Mucosa of descending colon (tissue), 3 donors: ENCODE measurements around the gene PNLIPRP2. TPM values are rescaled to one million over a fixed set of nuclear protein-coding genes. Genes with fewer than 3 reads are reported as not detected.

Experiments
- ATAC-seq: fragments of 200-7000 bp; cut with Tn5 transposase; one replicate; pipeline ENCODE4 v1.9.1; 2020; ENCODE audit warnings: mild to moderate bottlenecking, moderate library complexity
- DNase-seq, 3 donors: peaks; one replicate each; pipeline ENCODE4 v3.0.0-alpha.2; 2020
- H3K36me3 ChIP-seq: fragments of 200-600 bp; one replicate; pipeline ENCODE4 v1.8.0; 2021; ENCODE audit warnings: low read depth, mild to moderate bottlenecking
- H3K4me1 ChIP-seq: fragments of 200-600 bp; one replicate; pipeline ENCODE4 v1.8.0; 2021; ENCODE audit warnings: low read depth, mild to moderate bottlenecking
- H3K4me3 ChIP-seq: fragments of 200-600 bp; one replicate; pipeline ENCODE4 v1.8.0; 2021; ENCODE audit warnings: mild to moderate bottlenecking
- H3K9me3 ChIP-seq: fragments of 200-600 bp; one replicate; pipeline ENCODE4 v1.8.0; 2021; ENCODE audit warnings: mild to moderate bottlenecking
- intact Hi-C, 2 donors: fragments of 100-400 bp; cut with DNase I in 1 of 2; cut with micrococcal nuclease in 1 of 2; formaldehyde crosslinking; loops; one replicate each; pipeline versions ENCODE4 v1.11.0 to v1.11.1; 2022; cut with DNase I, micrococcal nuclease
- total RNA-seq, 3 donors: library from RNA; stranded (reverse); fragmentation: NEBNext Ultra II Directional in 2 of 3; extraction: Animal tissue kit (Norgen Biotek cat#: 25700) in 2 of 3; gene quantifications; one replicate each; pipeline versions ENCODE4 v1.2.1 to v1.2.4, GENCODE V29; 2021 to 2023
- TF ChIP-seq, protein P1 (sequence below): fragments of 200-600 bp; IDR thresholded peaks from one replicate; pipeline ENCODE4 v1.8.0; 2022; ENCODE audit warnings: antibody characterized with exemption, mild to moderate bottlenecking
- donor health status: DM: no; HTN: no; CAD: no; lungs with moderate emphysema.
- donor health status: DM: no; HTN: no; CAD: no.
- donor health status: DM: no; HTN: yes; CAD: no.

PNLIPRP2 gene
- total RNA-seq, 3 donors from 2014 or later = 2.8 to 8.9 (median 2.8) TPM

DNA sequence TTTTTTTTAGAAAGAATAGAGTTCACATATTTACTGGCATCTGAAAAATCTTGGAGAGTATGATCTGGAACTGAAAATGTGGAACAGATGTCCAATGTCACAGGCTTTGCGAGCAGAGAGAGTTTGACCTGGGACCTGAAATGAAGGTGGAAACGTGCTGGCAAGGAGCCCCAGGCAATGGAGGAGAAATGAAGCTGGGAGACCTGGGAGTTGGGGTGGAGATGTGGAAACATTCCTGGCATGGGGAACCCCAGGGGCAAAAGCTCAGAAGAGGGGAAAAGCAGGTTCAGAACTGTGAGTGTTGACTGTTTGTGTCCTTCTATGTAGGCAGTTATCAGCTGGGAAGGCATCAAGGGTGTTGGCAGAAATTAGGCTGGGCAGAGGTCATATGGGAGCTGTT is 7.3 kb upstream of the PNLIPRP2 start:
- ATAC-seq = no peak
- TF ChIP-seq, protein P1, sequence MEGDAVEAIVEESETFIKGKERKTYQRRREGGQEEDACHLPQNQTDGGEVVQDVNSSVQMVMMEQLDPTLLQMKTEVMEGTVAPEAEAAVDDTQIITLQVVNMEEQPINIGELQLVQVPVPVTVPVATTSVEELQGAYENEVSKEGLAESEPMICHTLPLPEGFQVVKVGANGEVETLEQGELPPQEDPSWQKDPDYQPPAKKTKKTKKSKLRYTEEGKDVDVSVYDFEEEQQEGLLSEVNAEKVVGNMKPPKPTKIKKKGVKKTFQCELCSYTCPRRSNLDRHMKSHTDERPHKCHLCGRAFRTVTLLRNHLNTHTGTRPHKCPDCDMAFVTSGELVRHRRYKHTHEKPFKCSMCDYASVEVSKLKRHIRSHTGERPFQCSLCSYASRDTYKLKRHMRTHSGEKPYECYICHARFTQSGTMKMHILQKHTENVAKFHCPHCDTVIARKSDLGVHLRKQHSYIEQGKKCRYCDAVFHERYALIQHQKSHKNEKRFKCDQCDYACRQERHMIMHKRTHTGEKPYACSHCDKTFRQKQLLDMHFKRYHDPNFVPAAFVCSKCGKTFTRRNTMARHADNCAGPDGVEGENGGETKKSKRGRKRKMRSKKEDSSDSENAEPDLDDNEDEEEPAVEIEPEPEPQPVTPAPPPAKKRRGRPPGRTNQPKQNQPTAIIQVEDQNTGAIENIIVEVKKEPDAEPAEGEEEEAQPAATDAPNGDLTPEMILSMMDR = no peak
- Histone ChIP-seq H3K4me3 (no peak overlapping the region), H3K36me3 (no peaks in the 10 kb centered on the region), H3K4me1 (peaks cover 3% of the 10 kb centered on the region), H3K9me3 (no peaks in the 10 kb centered on the region)
- intact Hi-C loops = no loop called here
- DNase-seq = no peak

DNA sequence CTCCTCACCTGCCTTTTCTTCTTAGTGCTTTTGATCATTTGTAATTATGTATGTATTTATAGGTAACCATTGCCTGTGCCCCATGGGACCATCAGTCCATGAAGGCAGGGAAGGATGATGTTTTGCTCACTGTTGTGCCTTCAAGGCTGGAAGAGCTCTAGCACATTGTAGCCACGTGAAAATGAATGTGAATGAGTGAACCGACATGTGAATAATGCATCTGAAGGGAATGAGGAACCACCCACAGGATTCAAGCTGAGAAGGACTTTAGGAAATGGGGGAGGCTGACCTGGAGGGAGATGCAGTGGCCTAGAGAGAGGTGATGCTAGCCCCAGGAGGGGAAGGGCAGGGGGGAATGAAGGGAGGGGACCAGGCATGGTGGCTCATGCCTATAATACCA is 6.0 kb upstream of the PNLIPRP2 start:
- intact Hi-C loops = no loop called here
- no peaks in the 10 kb centered on the region for H3K36me3 ChIP-seq
- TF ChIP-seq, protein P1 = no peak
- no peaks in the 10 kb centered on the region for H3K9me3 ChIP-seq
- H3K4me3 ChIP-seq = no peak overlapping the region
- DNase-seq = no peak
- H3K4me1 ChIP-seq = peaks cover 3% of the 10 kb centered on the region
- ATAC-seq = no peak

DNA sequence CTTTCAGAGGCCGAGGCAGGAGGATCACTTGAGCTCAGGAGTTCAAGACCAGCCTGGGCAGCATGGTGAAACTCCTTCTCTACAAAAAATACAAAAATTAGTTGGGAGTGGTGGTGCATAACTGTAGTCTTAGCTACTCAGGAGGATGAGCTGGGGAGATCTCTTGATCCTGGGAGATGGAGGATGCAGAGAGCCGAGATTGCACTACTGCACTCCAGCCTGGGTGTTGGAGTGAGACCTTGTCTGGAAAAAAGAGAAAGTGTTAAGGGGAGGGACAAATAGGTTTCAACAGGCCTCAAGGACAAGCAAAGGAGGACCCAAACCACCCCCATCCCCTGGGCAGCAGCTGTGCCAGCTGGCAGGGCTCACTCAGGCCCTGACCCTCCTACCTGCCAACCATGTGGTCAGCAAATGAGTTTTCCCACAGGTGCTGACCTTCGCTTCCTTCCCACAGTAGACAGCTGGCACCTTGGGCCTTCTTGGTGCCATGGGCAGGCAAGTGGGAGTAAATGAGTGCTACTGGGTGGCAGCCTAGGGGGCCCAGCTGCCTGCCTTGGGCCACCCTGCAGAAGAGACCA is 5.5 kb upstream of the PNLIPRP2 start:
- DNase-seq = no peak
- no peak for ATAC-seq
- Histone ChIP-seq H3K4me3 (no peak overlapping the region), H3K4me1 (peaks cover 5% of the 10 kb centered on the region), H3K36me3 (no peaks in the 10 kb centered on the region), H3K9me3 (no peaks in the 10 kb centered on the region)
- intact Hi-C loops = no loop called here
- TF ChIP-seq, protein P1 = no peak

DNA sequence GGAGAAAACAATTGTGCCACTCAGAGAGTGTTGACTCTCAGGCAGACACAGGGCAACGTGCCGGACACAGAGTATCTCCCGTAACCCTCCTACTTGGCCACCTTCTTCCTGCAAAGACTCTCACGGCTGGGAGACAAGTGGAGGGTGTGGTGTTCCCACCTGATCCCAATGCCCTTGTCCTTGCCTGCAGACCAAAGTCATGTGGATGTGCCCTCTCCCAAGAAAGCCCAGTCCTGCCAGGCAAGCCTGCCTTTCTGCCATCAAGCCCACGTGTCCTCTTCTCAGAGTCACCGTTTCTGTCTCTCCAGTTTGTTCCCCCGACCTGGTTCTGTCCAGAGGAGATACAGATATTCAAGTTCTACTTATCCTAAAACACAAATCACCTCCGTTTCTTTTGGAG is 723 bp downstream of the PNLIPRP2 start:
- no peak overlapping the region for H3K4me3 ChIP-seq
- H3K36me3 ChIP-seq = no peaks in the 10 kb centered on the region
- intact Hi-C loops = no loop called here
- DNase-seq (no peak), ATAC-seq (peak; percentile 20)
- TF ChIP-seq, protein P1 = no peak
- H3K4me1 ChIP-seq = peaks cover 14% of the 10 kb centered on the region
- H3K9me3 ChIP-seq = no peaks in the 10 kb centered on the region

DNA sequence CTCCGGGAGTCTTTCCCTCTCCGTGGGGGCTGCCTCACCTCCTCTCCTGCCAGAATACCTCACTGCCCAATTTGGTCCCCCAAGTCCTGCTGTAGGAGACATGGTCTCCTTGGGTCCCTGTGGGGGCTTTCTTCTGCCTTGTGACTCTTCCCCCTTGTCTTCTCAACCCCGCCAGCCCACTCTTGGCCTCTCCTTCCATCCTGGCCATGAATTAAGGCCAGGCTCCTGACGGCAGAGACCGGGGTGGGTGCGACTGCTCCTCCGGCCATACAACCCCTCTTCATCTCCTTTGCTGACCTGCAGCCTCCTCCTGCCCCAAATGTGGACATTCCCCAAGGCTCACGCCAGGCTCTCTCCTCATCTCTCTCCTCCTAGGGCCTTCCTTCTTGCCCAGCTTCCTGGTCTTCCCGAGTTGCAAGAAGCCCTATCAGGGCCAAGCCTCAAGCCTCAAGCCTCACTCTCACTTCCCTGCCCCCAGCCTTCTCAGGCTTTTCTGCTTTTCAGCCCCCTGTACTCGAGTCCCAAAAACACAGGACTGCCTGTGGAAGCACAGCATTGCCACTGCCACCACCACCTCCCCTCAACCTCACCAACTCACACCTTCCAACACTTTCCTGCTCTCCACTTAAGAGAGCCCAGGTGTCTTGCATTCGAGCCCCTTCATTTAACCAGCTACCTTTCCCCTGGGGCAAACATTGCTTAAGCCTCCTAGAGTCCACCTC is 1.3 kb downstream of the PNLIPRP2 start:
- intact Hi-C loops = no loop called here
- Histone ChIP-seq H3K36me3 (no peaks in the 10 kb centered on the region), H3K4me3 (no peak overlapping the region), H3K4me1 (peaks cover 14% of the 10 kb centered on the region), H3K9me3 (no peaks in the 10 kb centered on the region)
- ATAC-seq (no peak), DNase-seq (no peak)
- TF ChIP-seq, protein P1 = no peak
